ENCODE measurements around the gene JPH2. TPM values are rescaled to one million over a fixed set of nuclear protein-coding genes. Genes with fewer than 3 reads are reported as not detected.

Gene JPH2
- total and polyA plus RNA-seq, 2 experiments from 2014 or later = 0.16 to 1.1 TPM

GRCh38 chr20:44187772-44188709 lies 1.1 kb upstream of the JPH2 start:
- H3K4me3 ChIP-seq = peak overlapping the region; percentile 78
- no peaks in the 10 kb centered on the region for H3K79me2 ChIP-seq (replicated peaks; ENCODE audit: insufficient read depth)
- peak overlapping the region; percentile 94 for H3K4me2 ChIP-seq
- no peak overlapping the region for H3K27ac Mint-ChIP-seq
- H2AFZ ChIP-seq = peak overlapping the region; percentile 97
- peak overlapping the region; percentile 74 for H3K4me3 Mint-ChIP-seq
- no peaks in the 10 kb centered on the region for H3K36me3 ChIP-seq (ENCODE audit: insufficient read depth)
- no peak for DNase-seq (ENCODE audit: low spot score)
- TF ChIP-seq CTCF (conservative IDR thresholded peaks at IDR 0.05; ENCODE audit: low read depth in 2 of 2) (no peak), JUNB (IDR thresholded peaks at IDR 0.05; ENCODE audit: unreplicated experiment) (no peak), STAT1 (IDR thresholded peaks at IDR 0.05; ENCODE audit: unreplicated experiment) (no peak), ZNF331 (CRISPR knock-in tag; IDR thresholded peaks at IDR 0.05; ENCODE audit: low read depth) (no peak), EZH2phosphoT487 (IDR thresholded peaks at IDR 0.05; ENCODE audit: unreplicated experiment) (no peak), NANOG (IDR thresholded peaks at IDR 0.05; ENCODE audit: borderline replicate concordance) (no peak), EZH2 (IDR thresholded peaks at IDR 0.05; ENCODE audit: low read depth, unreplicated experiment) (no peak), ZNF114 (CRISPR knock-in tag; IDR thresholded peaks at IDR 0.05) (no peak), POLR2AphosphoS5 (IDR thresholded peaks at IDR 0.05; ENCODE audit: low read depth) (no peak), CREB1 (CRISPR knock-in tag; IDR thresholded peaks at IDR 0.05; ENCODE audit: low read depth) (no peak)
- TF ChIP-seq, protein P1, sequence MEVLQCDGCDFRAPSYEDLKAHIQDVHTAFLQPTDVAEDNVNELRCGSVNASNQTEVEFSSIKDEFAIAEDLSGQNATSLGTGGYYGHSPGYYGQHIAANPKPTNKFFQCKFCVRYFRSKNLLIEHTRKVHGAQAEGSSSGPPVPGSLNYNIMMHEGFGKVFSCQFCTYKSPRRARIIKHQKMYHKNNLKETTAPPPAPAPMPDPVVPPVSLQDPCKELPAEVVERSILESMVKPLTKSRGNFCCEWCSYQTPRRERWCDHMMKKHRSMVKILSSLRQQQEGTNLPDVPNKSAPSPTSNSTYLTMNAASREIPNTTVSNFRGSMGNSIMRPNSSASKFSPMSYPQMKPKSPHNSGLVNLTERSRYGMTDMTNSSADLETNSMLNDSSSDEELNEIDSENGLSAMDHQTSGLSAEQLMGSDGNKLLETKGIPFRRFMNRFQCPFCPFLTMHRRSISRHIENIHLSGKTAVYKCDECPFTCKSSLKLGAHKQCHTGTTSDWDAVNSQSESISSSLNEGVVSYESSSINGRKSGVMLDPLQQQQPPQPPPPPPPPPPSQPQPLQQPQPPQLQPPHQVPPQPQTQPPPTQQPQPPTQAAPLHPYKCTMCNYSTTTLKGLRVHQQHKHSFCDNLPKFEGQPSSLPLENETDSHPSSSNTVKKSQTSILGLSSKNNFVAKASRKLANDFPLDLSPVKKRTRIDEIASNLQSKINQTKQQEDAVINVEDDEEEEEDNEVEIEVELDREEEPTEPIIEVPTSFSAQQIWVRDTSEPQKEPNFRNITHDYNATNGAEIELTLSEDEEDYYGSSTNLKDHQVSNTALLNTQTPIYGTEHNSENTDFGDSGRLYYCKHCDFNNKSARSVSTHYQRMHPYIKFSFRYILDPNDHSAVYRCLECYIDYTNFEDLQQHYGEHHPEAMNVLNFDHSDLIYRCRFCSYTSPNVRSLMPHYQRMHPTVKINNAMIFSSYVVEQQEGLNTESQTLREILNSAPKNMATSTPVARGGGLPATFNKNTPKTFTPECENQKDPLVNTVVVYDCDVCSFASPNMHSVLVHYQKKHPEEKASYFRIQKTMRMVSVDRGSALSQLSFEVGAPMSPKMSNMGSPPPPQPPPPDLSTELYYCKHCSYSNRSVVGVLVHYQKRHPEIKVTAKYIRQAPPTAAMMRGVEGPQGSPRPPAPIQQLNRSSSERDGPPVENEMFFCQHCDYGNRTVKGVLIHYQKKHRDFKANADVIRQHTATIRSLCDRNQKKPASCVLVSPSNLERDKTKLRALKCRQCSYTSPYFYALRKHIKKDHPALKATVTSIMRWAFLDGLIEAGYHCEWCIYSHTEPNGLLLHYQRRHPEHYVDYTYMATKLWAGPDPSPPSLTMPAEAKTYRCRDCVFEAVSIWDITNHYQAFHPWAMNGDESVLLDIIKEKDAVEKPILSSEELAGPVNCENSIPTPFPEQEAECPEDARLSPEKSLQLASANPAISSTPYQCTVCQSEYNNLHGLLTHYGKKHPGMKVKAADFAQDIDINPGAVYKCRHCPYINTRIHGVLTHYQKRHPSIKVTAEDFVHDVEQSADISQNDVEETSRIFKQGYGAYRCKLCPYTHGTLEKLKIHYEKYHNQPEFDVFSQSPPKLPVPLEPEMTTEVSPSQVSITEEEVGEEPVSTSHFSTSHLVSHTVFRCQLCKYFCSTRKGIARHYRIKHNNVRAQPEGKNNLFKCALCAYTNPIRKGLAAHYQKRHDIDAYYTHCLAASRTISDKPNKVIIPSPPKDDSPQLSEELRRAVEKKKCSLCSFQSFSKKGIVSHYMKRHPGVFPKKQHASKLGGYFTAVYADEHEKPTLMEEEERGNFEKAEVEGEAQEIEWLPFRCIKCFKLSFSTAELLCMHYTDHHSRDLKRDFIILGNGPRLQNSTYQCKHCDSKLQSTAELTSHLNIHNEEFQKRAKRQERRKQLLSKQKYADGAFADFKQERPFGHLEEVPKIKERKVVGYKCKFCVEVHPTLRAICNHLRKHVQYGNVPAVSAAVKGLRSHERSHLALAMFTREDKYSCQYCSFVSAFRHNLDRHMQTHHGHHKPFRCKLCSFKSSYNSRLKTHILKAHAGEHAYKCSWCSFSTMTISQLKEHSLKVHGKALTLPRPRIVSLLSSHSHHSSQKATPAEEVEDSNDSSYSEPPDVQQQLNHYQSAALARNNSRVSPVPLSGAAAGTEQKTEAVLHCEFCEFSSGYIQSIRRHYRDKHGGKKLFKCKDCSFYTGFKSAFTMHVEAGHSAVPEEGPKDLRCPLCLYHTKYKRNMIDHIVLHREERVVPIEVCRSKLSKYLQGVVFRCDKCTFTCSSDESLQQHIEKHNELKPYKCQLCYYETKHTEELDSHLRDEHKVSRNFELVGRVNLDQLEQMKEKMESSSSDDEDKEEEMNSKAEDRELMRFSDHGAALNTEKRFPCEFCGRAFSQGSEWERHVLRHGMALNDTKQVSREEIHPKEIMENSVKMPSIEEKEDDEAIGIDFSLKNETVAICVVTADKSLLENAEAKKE (CRISPR knock-in tag; IDR thresholded peaks at IDR 0.05) = no peak
- TF ChIP-seq, protein P2, sequence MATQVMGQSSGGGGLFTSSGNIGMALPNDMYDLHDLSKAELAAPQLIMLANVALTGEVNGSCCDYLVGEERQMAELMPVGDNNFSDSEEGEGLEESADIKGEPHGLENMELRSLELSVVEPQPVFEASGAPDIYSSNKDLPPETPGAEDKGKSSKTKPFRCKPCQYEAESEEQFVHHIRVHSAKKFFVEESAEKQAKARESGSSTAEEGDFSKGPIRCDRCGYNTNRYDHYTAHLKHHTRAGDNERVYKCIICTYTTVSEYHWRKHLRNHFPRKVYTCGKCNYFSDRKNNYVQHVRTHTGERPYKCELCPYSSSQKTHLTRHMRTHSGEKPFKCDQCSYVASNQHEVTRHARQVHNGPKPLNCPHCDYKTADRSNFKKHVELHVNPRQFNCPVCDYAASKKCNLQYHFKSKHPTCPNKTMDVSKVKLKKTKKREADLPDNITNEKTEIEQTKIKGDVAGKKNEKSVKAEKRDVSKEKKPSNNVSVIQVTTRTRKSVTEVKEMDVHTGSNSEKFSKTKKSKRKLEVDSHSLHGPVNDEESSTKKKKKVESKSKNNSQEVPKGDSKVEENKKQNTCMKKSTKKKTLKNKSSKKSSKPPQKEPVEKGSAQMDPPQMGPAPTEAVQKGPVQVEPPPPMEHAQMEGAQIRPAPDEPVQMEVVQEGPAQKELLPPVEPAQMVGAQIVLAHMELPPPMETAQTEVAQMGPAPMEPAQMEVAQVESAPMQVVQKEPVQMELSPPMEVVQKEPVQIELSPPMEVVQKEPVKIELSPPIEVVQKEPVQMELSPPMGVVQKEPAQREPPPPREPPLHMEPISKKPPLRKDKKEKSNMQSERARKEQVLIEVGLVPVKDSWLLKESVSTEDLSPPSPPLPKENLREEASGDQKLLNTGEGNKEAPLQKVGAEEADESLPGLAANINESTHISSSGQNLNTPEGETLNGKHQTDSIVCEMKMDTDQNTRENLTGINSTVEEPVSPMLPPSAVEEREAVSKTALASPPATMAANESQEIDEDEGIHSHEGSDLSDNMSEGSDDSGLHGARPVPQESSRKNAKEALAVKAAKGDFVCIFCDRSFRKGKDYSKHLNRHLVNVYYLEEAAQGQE (IDR thresholded peaks at IDR 0.05; ENCODE audit: unreplicated experiment) = no peak
- TF ChIP-seq, protein P3, sequence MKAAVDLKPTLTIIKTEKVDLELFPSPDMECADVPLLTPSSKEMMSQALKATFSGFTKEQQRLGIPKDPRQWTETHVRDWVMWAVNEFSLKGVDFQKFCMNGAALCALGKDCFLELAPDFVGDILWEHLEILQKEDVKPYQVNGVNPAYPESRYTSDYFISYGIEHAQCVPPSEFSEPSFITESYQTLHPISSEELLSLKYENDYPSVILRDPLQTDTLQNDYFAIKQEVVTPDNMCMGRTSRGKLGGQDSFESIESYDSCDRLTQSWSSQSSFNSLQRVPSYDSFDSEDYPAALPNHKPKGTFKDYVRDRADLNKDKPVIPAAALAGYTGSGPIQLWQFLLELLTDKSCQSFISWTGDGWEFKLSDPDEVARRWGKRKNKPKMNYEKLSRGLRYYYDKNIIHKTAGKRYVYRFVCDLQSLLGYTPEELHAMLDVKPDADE (IDR thresholded peaks at IDR 0.05) = no peak
- peaks cover 6% of the 10 kb centered on the region; the same call in 1 of the 2 replicates for H3K4me1 ChIP-seq (ENCODE audit: insufficient read depth)
- peaks cover 3% of the 10 kb centered on the region for H3K27me3 Mint-ChIP-seq (ENCODE audit: insufficient read depth, low read depth, poor library complexity)
- H3F3A ChIP-seq (replicated peaks; ENCODE audit: low read depth) = no peaks in the 10 kb centered on the region
- peaks cover 4% of the 10 kb centered on the region; the same call in 1 of the 2 replicates for H3K27me3 ChIP-seq (ENCODE audit: insufficient read depth)
- peaks cover 16% of the 10 kb centered on the region; the same call in 2 of the 3 replicates for H3K4me1 Mint-ChIP-seq
- no peaks in the 10 kb centered on the region for H3K9me3 Mint-ChIP-seq
- H3K27ac ChIP-seq (ENCODE audit: low read depth) = no peak overlapping the region
- H3K9me2 ChIP-seq (ENCODE audit: insufficient read depth) = no peaks in the 10 kb centered on the region
- no peaks in the 10 kb centered on the region for H4K20me1 ChIP-seq (replicated peaks; ENCODE audit: insufficient read depth)
- peak; percentile 23 for ATAC-seq
- no peaks in the 10 kb centered on the region for H3K36me3 Mint-ChIP-seq (ENCODE audit: low read depth)

Data from GM23338 (cell line).